HepG2 (cell line): ENCODE data around the gene MAPK8IP1. TPM values are rescaled to one million over a fixed set of nuclear protein-coding genes. Genes with fewer than 3 reads are reported as not detected.
A peak's percentile ranks its signal among the peaks of the same experiment; 100 is the strongest.

Source experiments
- BATF2 ChIP-seq: sonication (generic); formaldehyde crosslinking; IDR thresholded peaks from 2 replicates; pipeline ENCODE4 v1.8.0; 2022; ENCODE audit warnings: mild to moderate bottlenecking, missing genetic modification reagents, moderate library complexity
- CBFB ChIP-seq: sonication (generic); formaldehyde crosslinking; IDR thresholded peaks from 2 replicates; pipeline ENCODE4 v1.4.0; 2020; ENCODE audit warnings: missing genetic modification reagents
- ETV6 ChIP-seq: sonication (generic); formaldehyde crosslinking; conservative IDR thresholded peaks from 2 replicates; pipeline ENCODE4 v1.4.0; 2020; ENCODE audit warnings: missing genetic modification reagents
- FUBP1 ChIP-seq: sonication (generic); formaldehyde crosslinking; IDR thresholded peaks from 2 replicates; pipeline ENCODE4 v1.5.1; 2020; ENCODE audit warnings: missing genetic modification reagents, mild to moderate bottlenecking, borderline replicate concordance
- HOXD1 ChIP-seq: sonication (generic); formaldehyde crosslinking; IDR thresholded peaks from 2 replicates; pipeline ENCODE4 v1.5.0; 2020; ENCODE audit warnings: missing genetic modification reagents
- KLF11 ChIP-seq: IDR thresholded peaks from 2 replicates; pipeline ENCODE4 v1.6.1; 2016; ENCODE audit warnings: missing compliant biosample characterization
- MAFF ChIP-seq: IDR thresholded peaks from 2 replicates; pipeline ENCODE4 v1.6.1; 2011; ENCODE audit warnings: low read depth, low read length, improper control_type of control experiment
- MAFG ChIP-seq: sonication (generic); formaldehyde crosslinking; IDR thresholded peaks from 2 replicates; pipeline ENCODE4 v1.5.1; 2020; ENCODE audit warnings: mild to moderate bottlenecking, missing genetic modification reagents
- MEIS2 ChIP-seq: sonication (generic); formaldehyde crosslinking; IDR thresholded peaks from 2 replicates; pipeline ENCODE4 v1.9.0; 2021; ENCODE audit warnings: mild to moderate bottlenecking, missing genetic modification reagents
- MIER3 ChIP-seq: IDR thresholded peaks from 2 replicates; pipeline ENCODE4 v1.6.1; 2016; ENCODE audit warnings: missing compliant biosample characterization, borderline replicate concordance
- MYC ChIP-seq: sonication (generic); formaldehyde crosslinking; IDR thresholded peaks from 2 replicates; pipeline ENCODE4 v1.9.0; 2021; ENCODE audit warnings: missing genetic modification reagents, borderline replicate concordance
- PRDM10 ChIP-seq: sonication (generic); formaldehyde crosslinking; IDR thresholded peaks from 2 replicates; pipeline ENCODE4 v1.4.0; 2020; ENCODE audit warnings: low read depth, missing genetic modification reagents
- SRY ChIP-seq: sonication (generic); formaldehyde crosslinking; IDR thresholded peaks from 2 replicates; pipeline ENCODE4 v1.8.0; 2022; ENCODE audit warnings: mild to moderate bottlenecking, missing genetic modification reagents
- ZBTB10 ChIP-seq: sonication (generic); formaldehyde crosslinking; IDR thresholded peaks from 2 replicates; pipeline ENCODE4 v1.4.0; 2020; ENCODE audit warnings: missing genetic modification reagents, borderline replicate concordance
- ZBTB44 ChIP-seq: sonication (generic); formaldehyde crosslinking; IDR thresholded peaks from 2 replicates; pipeline ENCODE4 v1.4.0; 2020; ENCODE audit warnings: missing genetic modification reagents
- ZNF33B ChIP-seq: sonication (generic); formaldehyde crosslinking; IDR thresholded peaks from 2 replicates; pipeline ENCODE4 v1.5.1; 2020; ENCODE audit warnings: mild to moderate bottlenecking, missing genetic modification reagents
- ZNF589 ChIP-seq: sonication (generic); formaldehyde crosslinking; conservative IDR thresholded peaks from 2 replicates; pipeline ENCODE4 v1.8.0; 2022; ENCODE audit warnings: mild to moderate bottlenecking, moderate library complexity, missing genetic modification reagents
- ZNF772 ChIP-seq: sonication (generic); formaldehyde crosslinking; IDR thresholded peaks from 2 replicates; pipeline ENCODE4 v1.5.0; 2020; ENCODE audit warnings: mild to moderate bottlenecking, missing genetic modification reagents
- ZSCAN29 ChIP-seq: sonication (generic); formaldehyde crosslinking; conservative IDR thresholded peaks from 2 replicates; pipeline ENCODE4 v1.4.0; 2020; ENCODE audit warnings: mild to moderate bottlenecking, missing genetic modification reagents
- polyA plus RNA-seq, 8 experiments: library from polyadenylated mRNA; depleted of rRNA in 3 of 8; stranded (reverse) in 7 of 8; unstranded in 1 of 8; fragments of >200 nt; fragmentation: Illumina TruSeq in 4 of 8; extraction: Trizol in 4 of 8; gene quantifications; 2 replicates each; pipeline versions ENCODE4 v1.2.1 to v1.2.3, GENCODE V29; 2011 to 2016; ENCODE audit warnings: low read depth in 4 of 8, missing spikeins in 1 of 8, mixed read lengths in 1 of 8; ENCODE audit not compliant: insufficient read depth in 1 of 8
- total RNA-seq, 5 experiments: library from RNA; depleted of rRNA; stranded (reverse); fragments of >200 nt; fragmentation: Illumina TruSeq; extraction: Trizol; gene quantifications; 2 replicates each; pipeline ENCODE4 v1.2.3, GENCODE V29; 2016; ENCODE audit warnings: low read depth in 1 of 5

MAPK8IP1 gene
- total and polyA plus RNA-seq, 2 of the 13 experiments (the other 11 are each of a cell fraction or from before 2014, with no cell fraction given) = 2.2 to 4.2 TPM

GRCh38 chr11:45918331-45918941 is 33.0 kb downstream of the MAPK8IP1 start (continued):
- TF ChIP-seq PRDM10 (CRISPR knock-in tag) (0 out of 2 replicates have a peak, but pooled peaks have one; percentile 12), BATF2 (no peak), ZNF589 (CRISPR knock-in tag) (no peak), MYC (CRISPR knock-in tag) (peak; percentile 47; the same call in 1 of the 2 replicates), HOXD1 (CRISPR knock-in tag) (no peak), KLF11 (CRISPR knock-in tag) (no peak), MIER3 (CRISPR knock-in tag) (no peak), MAFF (no peak), MAFG (CRISPR knock-in tag) (no peak), ETV6 (CRISPR knock-in tag) (no peak), ZNF772 (CRISPR knock-in tag) (no peak), SRY (CRISPR knock-in tag) (peak; percentile 53), FUBP1 (no peak), ZNF33B (no peak), ZSCAN29 (CRISPR knock-in tag) (no peak), MEIS2 (CRISPR knock-in tag) (no peak), ZBTB10 (CRISPR knock-in tag) (no peak), ZBTB44 (CRISPR knock-in tag) (no peak), CBFB (no peak)
